Mucosa of stomach (tissue), 1 donor: ENCODE results near the gene BLOC1S1.

Experiments used
- H3K27me3 ChIP-seq: one replicate; pipeline ENCODE4 v1.7.0; 2013; ENCODE audit warnings: mild to moderate bottlenecking, low read length; ENCODE audit not compliant: control insufficient read depth, insufficient read depth
- H3K36me3 ChIP-seq: one replicate; pipeline ENCODE4 v1.7.0; 2013; ENCODE audit warnings: low read length; ENCODE audit not compliant: control insufficient read depth, insufficient read depth
- H3K4me1 ChIP-seq: one replicate; pipeline ENCODE4 v1.7.0; 2013; ENCODE audit warnings: mild to moderate bottlenecking, low read length; ENCODE audit not compliant: control insufficient read depth, insufficient read depth
- H3K4me3 ChIP-seq: one replicate; pipeline ENCODE4 v1.7.0; 2013; ENCODE audit warnings: low read length
- H3K9ac ChIP-seq: one replicate; pipeline ENCODE4 v1.7.0; 2013; ENCODE audit warnings: mild to moderate bottlenecking, low read length, moderate library complexity
- H3K9me3 ChIP-seq: one replicate; pipeline ENCODE4 v1.7.0; 2013; ENCODE audit warnings: mild to moderate bottlenecking, low read length, moderate library complexity; ENCODE audit not compliant: control insufficient read depth
- donor health status: Pancreatic carcinoma.

The BLOC1S1 gene

GRCh38 chr12:55725556-55725955, 9.7 kb downstream of the BLOC1S1 start:
- H3K27me3 ChIP-seq = no peaks in the 10 kb centered on the region
- H3K9me3 ChIP-seq = no peaks in the 10 kb centered on the region
- H3K4me1 ChIP-seq = peaks cover 84% of the 10 kb centered on the region
- H3K36me3 ChIP-seq = peaks cover 31% of the 10 kb centered on the region
- H3K4me3 ChIP-seq = no peak overlapping the region
- no peak overlapping the region for H3K9ac ChIP-seq

GRCh38 chr12:55726971-55727370, 11.1 kb downstream of the BLOC1S1 start:
- H3K9ac ChIP-seq = peak overlapping the region; percentile 97
- H3K9me3 ChIP-seq = no peaks in the 10 kb centered on the region
- no peaks in the 10 kb centered on the region for H3K27me3 ChIP-seq
- H3K36me3 ChIP-seq = peaks cover 31% of the 10 kb centered on the region
- peaks cover 72% of the 10 kb centered on the region for H3K4me1 ChIP-seq
- H3K4me3 ChIP-seq = peak overlapping the region; percentile 95

GRCh38 chr12:55727643-55728185, 11.9 kb downstream of the BLOC1S1 start:
- Histone ChIP-seq H3K4me3 (peak overlapping the region; percentile 95), H3K27me3 (no peaks in the 10 kb centered on the region), H3K9me3 (no peaks in the 10 kb centered on the region), H3K9ac (peak overlapping the region; percentile 97), H3K36me3 (peaks cover 31% of the 10 kb centered on the region), H3K4me1 (peaks cover 67% of the 10 kb centered on the region)

- peaks cover 61% of the 10 kb centered on the region for H3K4me1 ChIP-seq
- H3K9me3 ChIP-seq = no peaks in the 10 kb centered on the region
- H3K4me3 ChIP-seq = peak overlapping the region; percentile 99
Observed at GRCh38 chr12:55728186-55728938, 12.5 kb downstream of the BLOC1S1 start.

GRCh38 chr12:55728939-55729818, 13.3 kb downstream of the BLOC1S1 start, which contains the start of gene CD63:
TSS of gene CD63 (minus strand) at chr12:55729009. CDS start at chr12:55728341, 668 bp downstream.
- Histone ChIP-seq H3K27me3 (no peaks in the 10 kb centered on the region), H3K4me3 (peak within 1 kb of the TSS; percentile 99), H3K9ac (peak within 1 kb of the TSS; percentile 97), H3K9me3 (no peaks in the 10 kb centered on the region), H3K4me1 (peaks cover 53% of the 10 kb centered on the region), H3K36me3 (peaks cover 28% of the 10 kb centered on the region)

More at GRCh38 chr12:55728186-55728938, 12.5 kb downstream of the BLOC1S1 start:
- peaks cover 31% of the 10 kb centered on the region for H3K36me3 ChIP-seq
- H3K9ac ChIP-seq = peak overlapping the region; percentile 97
- no peaks in the 10 kb centered on the region for H3K27me3 ChIP-seq

- Histone ChIP-seq H3K9me3 (no peaks in the 10 kb centered on the region), H3K4me3 (peak overlapping the region; percentile 99), H3K9ac (peak overlapping the region; percentile 97), H3K27me3 (no peaks in the 10 kb centered on the region), H3K4me1 (peaks cover 44% of the 10 kb centered on the region), H3K36me3 (peaks cover 19% of the 10 kb centered on the region)
Observed at GRCh38 chr12:55729819-55730818, 14.3 kb downstream of the BLOC1S1 start.

GRCh38 chr12:55732288-55732687, 16.4 kb downstream of the BLOC1S1 start:
- no peak overlapping the region for H3K9ac ChIP-seq
- no peaks in the 10 kb centered on the region for H3K36me3 ChIP-seq
- no peak overlapping the region for H3K4me3 ChIP-seq
- H3K9me3 ChIP-seq = no peaks in the 10 kb centered on the region
- H3K27me3 ChIP-seq = no peaks in the 10 kb centered on the region
- H3K4me1 ChIP-seq = peaks cover 26% of the 10 kb centered on the region

- peaks cover 26% of the 10 kb centered on the region for H3K4me1 ChIP-seq
- H3K9me3 ChIP-seq = no peaks in the 10 kb centered on the region
- no peaks in the 10 kb centered on the region for H3K36me3 ChIP-seq
- no peaks in the 10 kb centered on the region for H3K27me3 ChIP-seq
- H3K4me3 ChIP-seq = no peak overlapping the region
- no peak overlapping the region for H3K9ac ChIP-seq
Observed at GRCh38 chr12:55733021-55733555, 17.2 kb downstream of the BLOC1S1 start.

GRCh38 chr12:55733858-55734257, 18.0 kb downstream of the BLOC1S1 start:
- peaks cover 29% of the 10 kb centered on the region for H3K4me1 ChIP-seq
- no peak overlapping the region for H3K4me3 ChIP-seq
- no peak overlapping the region for H3K9ac ChIP-seq
- no peaks in the 10 kb centered on the region for H3K9me3 ChIP-seq
- no peaks in the 10 kb centered on the region for H3K36me3 ChIP-seq
- H3K27me3 ChIP-seq = no peaks in the 10 kb centered on the region

- H3K27me3 ChIP-seq = no peaks in the 10 kb centered on the region
- no peak overlapping the region for H3K4me3 ChIP-seq
- H3K9me3 ChIP-seq = no peaks in the 10 kb centered on the region
- no peaks in the 10 kb centered on the region for H3K36me3 ChIP-seq
- H3K4me1 ChIP-seq = peaks cover 24% of the 10 kb centered on the region
- no peak overlapping the region for H3K9ac ChIP-seq
Observed at GRCh38 chr12:55734595-55734994, 18.7 kb downstream of the BLOC1S1 start.

- Histone ChIP-seq H3K27me3 (no peaks in the 10 kb centered on the region), H3K9ac (no peak overlapping the region), H3K4me1 (peaks cover 14% of the 10 kb centered on the region), H3K4me3 (no peak overlapping the region), H3K36me3 (no peaks in the 10 kb centered on the region), H3K9me3 (no peaks in the 10 kb centered on the region)
Observed at GRCh38 chr12:55736076-55736475, 20.2 kb downstream of the BLOC1S1 start.
